GM18951 (cell line): Measurements from ENCODE around the gene PPP6R2.
A peak's percentile ranks its signal among the peaks of the same experiment; 100 is the strongest.

Source experiments
- POLR2A ChIP-seq: IDR thresholded peaks from 4 replicates; pipeline ENCODE4 v1.6.1; 2011; ENCODE audit warnings: mild to moderate bottlenecking; ENCODE audit not compliant: insufficient read length, insufficient read depth; ENCODE audit errors: extremely low read depth
- in situ Hi-C: fragments of 300-500 bp; cut with MboI; formaldehyde crosslinking; loops from one replicate; pipeline ENCODE4 v1.12.0; 2022; ENCODE audit warnings: low sequenced_read_pairs, mixed read lengths, inconsistent platforms; ENCODE audit not compliant: unreplicated experiment

PPP6R2 gene

DNA sequence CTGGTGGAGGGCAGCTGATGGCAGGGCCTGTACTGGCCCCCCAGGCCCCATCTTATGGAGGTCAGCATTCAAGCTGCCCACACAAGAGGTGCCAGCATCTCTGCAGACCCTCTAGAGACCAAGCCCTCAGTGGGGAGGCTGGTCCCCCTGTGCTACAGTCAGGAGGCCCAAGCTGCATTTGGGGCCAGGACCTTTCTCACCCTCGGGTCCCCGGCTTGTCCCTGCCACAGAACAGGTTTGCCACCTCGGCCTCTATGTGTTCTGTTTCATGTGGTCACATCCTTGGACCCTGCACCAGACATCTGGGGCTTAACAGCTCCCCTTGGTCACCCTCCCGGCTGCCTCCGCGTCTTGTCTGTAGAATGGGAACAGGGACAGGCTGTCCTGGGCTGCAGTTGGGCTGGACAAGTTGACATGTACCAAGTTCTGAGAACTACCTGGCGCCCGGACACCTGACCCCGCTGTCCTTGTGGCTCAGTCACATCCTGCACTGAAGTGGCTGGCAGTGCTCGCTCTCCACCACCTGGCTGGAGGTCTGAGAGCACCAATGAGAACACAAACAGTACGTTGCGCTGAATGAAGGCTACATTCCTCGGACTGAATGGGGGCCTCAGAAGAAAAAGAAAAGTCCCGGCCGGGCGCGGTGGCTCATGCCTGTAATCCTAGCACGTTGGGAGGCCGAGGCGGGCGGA lies 33.0 kb upstream of the PPP6R2 start:
- in situ Hi-C loops, result no loop called here

DNA sequence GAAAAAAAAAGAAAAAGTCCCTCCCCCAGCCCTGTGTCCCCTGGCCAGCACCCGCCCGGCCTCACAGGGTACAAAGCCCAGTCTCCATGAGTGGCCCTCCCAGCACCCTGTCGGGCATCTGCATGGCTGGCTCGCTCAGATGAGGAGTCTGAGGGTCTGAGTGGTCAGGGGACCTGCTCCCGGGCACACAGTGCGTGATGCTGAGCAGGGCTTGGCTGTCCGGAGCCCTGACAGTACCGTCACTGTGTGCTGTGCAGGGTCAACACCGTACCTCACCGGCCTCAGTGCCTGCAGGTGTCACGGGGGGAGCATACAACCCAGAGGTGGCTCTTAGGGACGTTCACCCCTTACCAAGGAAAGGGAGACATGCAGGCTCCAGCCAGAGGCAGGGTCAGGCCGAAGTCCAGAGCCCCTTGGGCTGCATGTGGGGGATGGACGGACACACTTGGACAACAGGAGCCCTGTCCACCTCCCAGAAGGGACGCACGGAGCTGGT lies 32.1 kb upstream of the PPP6R2 start:
- in situ Hi-C loops, result no loop called here
- no peak for TF ChIP-seq POLR2A

More for the DNA sequence above, 33.0 kb upstream of the PPP6R2 start:
- no peak for TF ChIP-seq POLR2A

DNA sequence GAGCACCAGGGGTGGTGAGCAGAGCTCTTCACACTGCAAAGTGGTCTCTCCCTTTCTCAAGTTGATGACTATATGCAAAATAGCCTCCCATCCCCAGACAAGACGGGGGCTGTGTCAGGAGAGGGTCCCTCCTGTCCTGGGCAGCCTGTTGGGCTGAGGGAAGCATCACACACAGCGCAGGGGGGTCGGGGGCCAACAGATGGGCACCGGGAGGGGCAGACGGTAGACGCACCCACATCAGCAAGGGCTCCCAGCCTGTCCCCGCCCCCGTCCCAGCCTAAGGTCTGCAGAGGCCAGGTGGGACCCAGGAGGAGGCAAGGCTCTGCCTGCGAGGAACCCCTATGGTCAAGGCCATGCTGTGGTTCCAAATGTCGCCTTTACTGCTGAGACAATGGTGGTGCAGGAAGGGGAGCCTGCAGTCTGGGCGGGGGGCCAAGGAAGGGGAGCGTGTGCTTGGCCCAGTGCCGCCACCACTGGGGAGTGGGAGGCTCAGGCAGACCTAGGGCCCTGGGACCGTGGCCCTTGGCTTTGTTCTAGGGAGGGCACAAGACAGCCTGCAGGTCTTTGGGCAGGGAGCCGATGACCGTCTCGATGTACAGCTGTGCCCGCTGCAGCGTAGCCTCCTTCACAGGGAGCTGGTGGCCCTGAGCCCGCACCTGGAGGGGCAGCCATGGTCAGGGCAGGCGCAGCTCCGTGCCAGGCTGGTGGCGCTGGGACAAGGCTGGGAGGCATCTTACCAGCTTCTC lies 31.3 kb upstream of the PPP6R2 start:
- no peak for TF ChIP-seq POLR2A
- in situ Hi-C loops, result no loop called here

DNA sequence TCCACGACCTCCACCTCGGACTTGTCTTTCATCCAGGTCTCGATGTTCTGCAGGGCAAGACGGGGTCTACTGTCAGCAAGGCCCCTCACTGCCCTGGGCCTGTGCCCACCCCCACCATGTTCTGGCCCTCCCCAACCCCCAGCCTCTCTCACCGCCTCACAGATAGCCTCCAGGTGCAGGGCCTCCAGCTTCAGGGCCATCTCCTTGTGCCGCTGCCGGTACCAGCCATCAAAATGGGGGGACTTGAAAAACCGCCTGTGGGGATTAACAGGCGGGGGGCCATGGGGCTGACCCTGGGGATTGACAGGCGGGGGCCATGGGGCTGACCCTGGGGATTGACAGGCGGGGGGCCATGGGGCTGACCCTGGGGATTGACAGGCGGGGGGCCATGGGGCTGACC lies 30.8 kb upstream of the PPP6R2 start:
- no peak for TF ChIP-seq POLR2A
- in situ Hi-C loops, result no loop called here

DNA sequence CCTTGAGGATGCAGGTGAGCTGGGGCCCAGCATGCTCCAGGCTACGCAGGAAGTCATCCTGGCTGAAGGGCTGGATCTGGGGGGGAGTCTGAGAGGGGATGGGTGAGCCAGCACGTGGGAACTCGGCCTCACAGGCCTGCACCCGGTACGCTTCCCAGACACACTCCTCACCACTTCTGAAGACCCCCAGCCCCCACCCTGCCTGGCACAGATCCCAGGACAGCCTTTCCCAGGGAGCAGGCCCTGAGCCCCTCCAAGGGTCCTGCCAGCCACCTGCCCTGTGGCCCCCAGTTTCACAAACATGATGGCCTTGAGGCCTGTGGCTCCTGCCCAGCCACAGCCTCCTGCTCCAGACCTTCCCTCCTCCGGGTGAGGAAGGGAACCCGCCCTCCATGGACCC lies 30.1 kb upstream of the PPP6R2 start:
- no peak for TF ChIP-seq POLR2A
- in situ Hi-C loops, result no loop called here

DNA sequence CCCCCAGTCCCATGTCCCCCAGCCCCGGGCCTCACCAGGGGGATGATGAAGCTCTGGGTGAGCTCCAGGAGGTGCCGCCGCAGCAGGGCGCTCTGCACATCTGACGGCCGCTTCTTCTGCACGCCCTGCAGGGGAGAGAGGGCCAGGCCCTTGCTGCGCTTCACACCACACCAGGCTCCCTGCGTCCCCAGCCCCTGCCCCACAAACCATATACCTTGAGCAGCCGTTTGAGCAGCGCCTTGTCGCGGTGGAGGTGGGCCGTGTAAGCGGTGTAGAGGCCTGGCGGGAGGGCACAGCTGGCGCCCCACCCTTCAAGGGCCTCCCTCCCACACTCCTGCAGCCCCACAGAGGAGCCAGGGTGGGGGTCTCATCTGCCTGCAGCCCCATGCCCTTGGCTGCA lies 29.5 kb upstream of the PPP6R2 start:
- TF ChIP-seq POLR2A, result no peak
- in situ Hi-C loops, result no loop called here

DNA sequence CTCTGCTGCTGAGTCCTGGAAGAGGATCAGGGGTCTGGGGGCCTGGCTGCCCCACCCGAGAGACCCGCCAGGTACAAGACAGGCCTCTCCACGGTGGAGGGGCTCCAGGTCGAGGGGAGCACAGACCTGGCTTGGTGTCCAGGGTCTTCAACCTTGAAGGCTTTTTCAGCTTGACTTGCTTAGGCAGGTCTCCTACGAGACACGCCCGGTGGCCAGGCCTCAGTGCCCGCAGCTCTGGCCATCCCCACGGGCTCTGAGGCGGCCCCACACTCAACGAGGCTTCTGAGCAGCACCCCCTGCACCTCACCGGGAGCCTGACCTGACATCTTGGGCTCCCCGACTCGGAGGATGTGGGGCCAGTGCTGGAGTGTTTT lies 29.1 kb upstream of the PPP6R2 start:
- TF ChIP-seq POLR2A, result no peak
- in situ Hi-C loops, result no loop called here

DNA sequence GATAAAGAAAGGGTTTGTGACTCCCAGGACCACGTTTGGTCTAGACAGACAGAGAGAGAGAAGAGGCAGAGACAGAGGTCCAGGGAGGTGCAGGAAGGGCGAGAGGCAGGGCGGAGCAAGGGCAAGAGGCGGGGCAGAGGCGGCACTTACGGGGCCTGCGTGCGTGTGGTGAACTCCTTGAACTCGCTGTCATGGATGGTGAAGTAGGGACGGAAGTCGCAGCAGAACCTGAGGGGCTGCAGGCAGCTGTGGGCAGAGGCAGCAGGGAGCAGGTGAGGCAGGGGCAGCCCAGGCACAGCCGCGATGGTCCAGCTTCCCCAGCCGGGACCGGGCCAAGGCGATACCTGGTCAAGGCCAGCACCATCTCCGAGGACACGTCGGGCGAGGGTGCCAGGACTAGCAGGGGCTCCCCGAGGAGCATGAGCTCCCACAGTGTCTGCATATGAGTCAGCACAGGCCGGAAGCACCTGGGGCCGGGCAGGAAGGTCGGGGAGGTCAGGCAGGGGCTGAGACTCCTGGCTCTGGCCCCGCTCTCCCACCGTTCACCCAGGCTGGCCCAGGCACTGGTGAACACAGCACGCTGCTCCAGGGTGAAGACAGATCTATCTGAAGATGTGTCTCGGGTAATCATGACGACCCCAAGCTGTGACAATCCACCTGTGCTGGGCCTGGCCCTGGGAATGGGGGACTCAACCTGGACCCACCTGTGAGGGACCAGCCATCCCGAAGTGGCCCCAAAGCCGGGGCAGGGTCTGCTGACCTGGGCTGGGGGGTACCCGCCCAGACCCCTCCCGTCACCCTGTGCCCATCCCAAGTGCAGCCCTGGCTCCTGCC lies 28.5 kb upstream of the PPP6R2 start:
- peak; percentile 87 for TF ChIP-seq POLR2A
- in situ Hi-C loops, result no loop called here

DNA sequence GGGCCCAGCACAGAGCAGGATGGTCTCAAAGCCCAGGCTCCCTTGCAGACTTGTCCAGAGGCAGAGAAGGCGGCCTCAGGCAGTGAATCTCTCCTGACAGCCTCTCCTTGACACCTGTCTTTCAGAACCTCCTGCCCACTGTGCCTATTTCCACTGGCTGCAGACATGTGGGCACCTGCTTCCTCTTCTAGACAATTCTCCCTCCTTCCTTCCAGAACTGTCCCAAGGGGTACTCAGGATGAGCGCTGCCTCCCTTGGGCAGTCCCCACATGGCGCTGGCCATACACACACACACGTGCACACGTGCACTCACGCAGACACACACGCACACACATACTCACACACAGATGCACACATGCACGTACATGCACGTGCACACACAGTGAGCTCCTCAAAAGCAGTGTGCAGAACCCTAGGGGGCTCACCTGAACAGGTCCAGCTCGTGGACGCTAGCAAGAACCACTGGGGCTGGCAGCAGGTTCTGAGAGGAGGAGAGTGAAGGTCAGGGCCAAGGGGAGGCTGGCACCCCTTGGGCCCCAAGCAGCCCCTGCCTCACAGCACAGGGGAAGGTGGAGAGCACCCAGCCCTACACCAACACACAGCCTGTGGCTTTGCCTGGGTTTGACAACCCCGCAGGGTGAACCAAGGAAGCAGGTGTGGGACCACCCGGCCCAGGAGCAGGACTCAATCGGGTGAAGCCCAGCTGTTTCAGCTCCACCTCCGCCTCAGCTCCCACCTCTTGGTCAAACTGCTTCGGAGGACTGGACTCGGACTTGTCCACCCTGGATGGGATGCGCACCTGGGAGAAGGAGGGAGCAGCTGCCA lies 27.6 kb upstream of the PPP6R2 start:
- in situ Hi-C loops, result no loop called here

DNA sequence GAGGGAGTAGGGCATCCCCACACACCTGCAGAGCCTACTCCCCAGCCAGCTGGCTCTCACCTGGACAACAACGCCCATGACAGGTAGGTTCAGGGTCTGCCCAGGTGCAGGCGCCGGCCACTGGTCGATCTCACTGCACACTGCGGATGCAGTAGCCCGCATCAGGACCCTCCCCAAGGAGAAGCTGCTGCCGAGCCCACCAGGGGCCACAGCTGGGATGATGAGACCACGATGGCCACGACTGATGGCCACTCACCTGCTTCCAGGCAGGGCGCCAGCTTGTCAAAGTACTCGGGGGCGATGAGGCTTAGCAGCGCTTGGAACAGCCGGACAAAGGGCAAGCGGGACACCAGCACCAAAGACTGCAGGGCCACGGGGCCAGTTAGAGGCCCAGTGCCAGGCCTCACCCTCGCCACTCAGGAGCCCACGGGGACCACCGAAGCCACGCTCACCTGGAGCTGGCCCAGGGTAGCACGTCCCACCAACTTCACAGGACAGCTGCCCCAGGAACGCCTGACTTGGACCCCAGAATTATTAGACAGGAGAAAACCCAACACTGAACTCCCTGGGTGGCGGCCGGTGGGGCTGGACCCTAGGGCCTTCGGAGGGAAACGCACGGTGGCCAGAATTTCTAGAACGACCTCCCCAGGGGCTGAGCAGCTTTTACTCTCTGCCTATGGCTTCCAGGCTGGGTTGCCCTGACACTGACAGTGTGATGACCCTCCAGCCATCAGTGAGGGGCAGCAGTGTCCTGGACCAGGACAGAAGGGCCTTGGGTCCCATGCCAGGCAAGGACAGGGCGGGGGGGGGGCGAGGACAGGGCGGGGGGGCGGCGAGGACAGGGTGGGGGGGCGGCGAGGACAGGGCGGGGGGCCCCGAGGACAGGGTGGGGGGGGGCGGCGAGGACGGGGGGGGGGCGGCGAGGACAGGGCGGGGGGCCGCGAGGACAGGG lies 26.7 kb upstream of the PPP6R2 start:
- in situ Hi-C loops, result no loop called here
- TF ChIP-seq POLR2A, result no peak

More for the DNA sequence above, 27.6 kb upstream of the PPP6R2 start:
- TF ChIP-seq POLR2A, result no peak

DNA sequence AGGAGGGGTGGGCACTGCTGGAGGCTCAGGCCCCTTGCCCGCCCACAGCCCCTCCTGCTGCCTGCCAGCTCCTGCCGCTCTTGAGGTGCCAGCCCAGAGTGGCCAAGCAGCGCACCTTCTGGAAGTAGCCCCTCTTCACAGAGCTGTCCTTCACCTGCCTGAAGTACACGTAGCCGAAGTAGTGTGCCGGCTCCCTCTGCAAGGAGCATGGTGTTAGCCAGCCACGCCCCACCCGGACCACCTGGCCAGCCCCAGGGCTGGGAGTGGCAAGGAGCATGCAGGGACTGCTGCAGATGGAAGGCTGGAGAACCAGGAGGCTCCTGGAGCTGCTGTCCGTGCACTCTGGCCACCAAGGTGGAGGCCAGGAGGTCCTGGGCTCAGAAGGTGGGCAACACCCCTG lies 25.9 kb upstream of the PPP6R2 start:
- in situ Hi-C loops, result no loop called here
- no peak for TF ChIP-seq POLR2A

DNA sequence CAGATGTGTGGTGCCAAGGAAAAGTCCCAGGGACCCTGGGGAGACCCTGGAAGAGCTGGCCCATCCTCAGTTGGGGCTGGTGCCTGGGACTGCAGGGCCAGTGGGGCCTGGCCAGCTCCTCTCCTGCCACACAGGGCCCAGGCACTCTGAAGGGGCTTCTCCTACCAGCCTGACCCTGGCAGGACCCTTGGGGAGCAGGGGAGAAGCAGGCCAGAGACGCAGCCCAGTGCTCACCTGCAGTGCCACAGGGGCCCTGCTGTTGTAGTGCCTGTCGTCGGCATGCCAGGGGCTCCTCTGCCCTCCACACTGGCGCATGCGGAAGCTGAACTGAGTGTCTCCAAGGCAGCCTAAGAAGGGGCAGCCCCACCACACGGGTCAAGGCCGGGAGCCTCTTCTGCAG lies 25.5 kb upstream of the PPP6R2 start:
- no peak for TF ChIP-seq POLR2A
- in situ Hi-C loops, result no loop called here

DNA sequence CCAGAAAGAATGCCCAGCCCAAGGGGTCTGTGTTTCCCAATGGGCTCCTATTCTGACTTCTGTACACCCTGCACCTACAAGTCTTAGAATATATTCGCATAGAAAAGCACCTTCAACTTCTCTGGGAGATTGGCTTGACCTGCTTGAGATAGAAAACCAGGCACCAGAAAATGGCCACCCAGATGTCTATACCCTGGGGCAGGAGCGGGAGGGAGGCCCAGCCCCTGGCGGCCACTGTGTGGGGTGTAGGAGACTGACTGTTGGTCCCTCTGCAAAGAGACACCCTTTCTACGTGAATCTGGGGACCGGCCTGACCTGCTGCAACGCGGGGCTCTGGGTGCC lies 24.8 kb upstream of the PPP6R2 start:
- in situ Hi-C loops, result no loop called here
- no peak for TF ChIP-seq POLR2A
